BJ (cell line): ENCODE measurements around the gene PPDPF. TPM values are rescaled to one million over a fixed set of nuclear protein-coding genes. Genes with fewer than 3 reads are reported as not detected.
A peak's percentile ranks its signal among the peaks of the same experiment; 100 is the strongest.

Experiments used
- CTCF ChIA-PET: fragments of 350-600 bp; formaldehyde crosslinking; extraction: SDS; loops from one replicate; lab custom pipeline; 2021; ENCODE audit warnings: antibody characterized with exemption, inconsistent platforms; lab: Yijun Ruan, JAX
- POLR2A ChIA-PET: fragments of 300-600 bp; sonication (Branson Sonifier 250); formaldehyde crosslinking; extraction: SDS; loops from one replicate; lab custom pipeline; 2021; ENCODE audit warnings: antibody characterized with exemption; lab: Charles Lee
- DNase-seq: peaks from one replicate; pipeline ENCODE4 v3.0.0-alpha.2; 2011; ENCODE audit warnings: low read depth
- H3K27me3 ChIP-seq: 2 replicates; pipeline ENCODE4 v1.6.0; 2011; ENCODE audit warnings: low read length; ENCODE audit not compliant: control insufficient read depth, insufficient read depth
- H3K36me3 ChIP-seq: 2 replicates; pipeline ENCODE4 v1.5.1; 2011; ENCODE audit warnings: low read length; ENCODE audit not compliant: control insufficient read depth, insufficient read depth
- H3K4me3 ChIP-seq: 2 replicates; pipeline ENCODE4 v1.5.1; 2011; ENCODE audit warnings: low read depth, mild to moderate bottlenecking, control low read depth, low read length
- CTCF ChIP-seq: IDR thresholded peaks from 2 replicates; pipeline ENCODE4 v1.5.1; 2011; ENCODE audit warnings: low read depth, mild to moderate bottlenecking, control low read depth, inconsistent platforms, low read length, moderate library complexity; ENCODE audit not compliant: insufficient read depth
- polyA plus RNA-seq: library from polyadenylated mRNA; depleted of rRNA; stranded (reverse); fragments of >200 nt; gene quantifications from 2 replicates; pipeline ENCODE4 v1.2.3, GENCODE V29; 2011

Gene PPDPF
- polyA plus RNA-seq, 1 experiment = 26.9 TPM

GRCh38 chr20:63495167-63495720, 25.3 kb upstream of the PPDPF start:
- Histone ChIP-seq H3K36me3 (no peaks in the 10 kb centered on the region; the same call in 1 of the 2 replicates), H3K4me3 (no peak overlapping the region), H3K27me3 (peaks cover 3% of the 10 kb centered on the region)
- ChIA-PET CTCF (interaction anchor here (0.6 to 2.6 kb wide), 12 partner anchors 10 to 626 kb away, joined by 3 to 19 read pairs (median 6); partner anchors contain the start of genes PPDPF and PTK6), POLR2A (no interaction called here)
- no peak for TF ChIP-seq CTCF
- DNase-seq = no peak

GRCh38 chr20:63495741-63496595, 24.6 kb upstream of the PPDPF start:
- H3K4me3 ChIP-seq = no peak overlapping the region
- POLR2A ChIA-PET = no interaction called here
- DNase-seq = no peak
- H3K27me3 ChIP-seq = peaks cover 3% of the 10 kb centered on the region
- CTCF ChIA-PET = interaction anchor here (0.6 to 3.0 kb wide), 24 partner anchors 9 to 625 kb away, joined by 3 to 23 read pairs (median 4); partner anchors contain the start of genes PPDPF and PTK6
- peak; percentile 95 for TF ChIP-seq CTCF
- no peaks in the 10 kb centered on the region; the same call in 1 of the 2 replicates for H3K36me3 ChIP-seq

DNA sequence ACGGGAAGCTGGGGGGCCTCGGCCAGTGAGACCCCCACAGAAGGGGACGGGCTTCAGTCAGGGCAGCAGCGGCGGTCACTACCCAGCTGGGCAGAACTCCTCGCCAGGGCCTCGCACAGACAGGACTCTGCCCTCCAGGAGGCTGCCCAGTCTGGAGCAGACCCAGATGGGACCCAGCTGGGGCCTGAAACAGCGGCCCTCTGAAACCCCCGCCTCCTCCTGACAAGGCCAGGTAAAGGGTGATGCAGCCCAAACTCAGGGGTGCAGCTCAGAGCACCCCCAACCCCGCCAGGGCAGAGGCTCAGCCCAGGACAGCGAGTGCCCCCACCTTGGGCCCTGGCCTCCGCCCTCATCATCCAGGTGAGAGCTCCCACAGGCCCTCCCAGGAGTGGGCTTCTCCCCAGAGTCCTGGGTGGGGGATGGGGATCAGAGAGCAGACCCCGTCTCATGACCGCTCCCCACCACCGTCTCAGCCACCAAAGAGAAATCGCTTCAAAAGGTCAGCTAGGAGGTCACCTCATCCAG, 23.9 kb upstream of the PPDPF start:
- CTCF ChIA-PET = interaction anchor here (0.6 to 3.0 kb wide), 22 partner anchors 9 to 531 kb away, joined by 3 to 23 read pairs (median 5); partner anchors contain the start of genes PPDPF and PTK6
- Histone ChIP-seq H3K4me3 (no peak overlapping the region), H3K27me3 (peaks cover 3% of the 10 kb centered on the region), H3K36me3 (no peaks in the 10 kb centered on the region; the same call in 1 of the 2 replicates)
- TF ChIP-seq CTCF = no peak
- no peak for DNase-seq
- POLR2A ChIA-PET = no interaction called here

DNA sequence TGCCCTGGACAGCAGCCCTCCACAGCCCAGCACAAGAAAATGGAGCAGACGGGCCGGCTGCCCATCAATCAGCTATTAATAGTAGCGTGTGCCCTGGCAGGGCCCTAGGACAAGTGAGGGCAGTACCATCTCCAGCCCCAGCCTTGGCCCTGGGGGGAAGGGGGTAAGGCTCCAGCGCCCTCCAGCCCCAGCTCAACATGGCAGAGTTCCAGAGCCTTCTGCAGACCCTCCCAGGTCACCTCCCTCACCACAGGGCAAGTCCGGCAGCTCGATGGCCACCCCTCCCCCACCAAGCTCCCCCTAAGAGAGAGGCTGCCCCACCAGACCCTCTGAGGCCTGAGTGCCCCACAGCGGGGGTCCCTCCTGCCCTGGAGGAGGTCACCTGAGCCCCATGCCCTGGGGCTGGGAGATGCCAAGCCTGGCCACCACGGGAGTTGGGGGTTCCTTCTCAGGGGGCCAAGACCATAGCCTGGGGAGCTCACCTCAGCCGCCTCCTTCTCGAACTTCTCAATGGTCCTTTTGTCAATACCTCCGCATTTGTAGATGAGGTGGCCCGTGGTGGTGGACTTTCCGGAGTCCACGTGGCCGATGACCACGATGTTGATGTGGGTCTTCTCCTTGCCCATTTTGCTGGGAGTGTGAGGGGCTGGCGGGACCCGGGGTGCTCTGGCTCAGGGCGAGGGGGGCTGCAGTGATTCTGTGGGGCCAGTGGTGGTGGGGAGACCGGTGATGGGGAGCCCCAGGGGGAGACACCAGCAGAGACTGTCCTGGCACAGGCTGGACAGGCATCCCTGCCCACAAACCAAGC, 23.2 kb upstream of the PPDPF start:
- TF ChIP-seq CTCF = no peak
- POLR2A ChIA-PET = no interaction called here

More for the DNA sequence above, 23.2 kb upstream of the PPDPF start:
- DNase-seq = no peak
- Histone ChIP-seq H3K4me3 (no peak overlapping the region), H3K27me3 (peaks cover 5% of the 10 kb centered on the region), H3K36me3 (no peaks in the 10 kb centered on the region; the same call in 1 of the 2 replicates)
- CTCF ChIA-PET = interaction anchor here (0.8 to 3.0 kb wide), 14 partner anchors 8 to 542 kb away, joined by 3 to 23 read pairs (median 4); partner anchors contain the start of genes PPDPF and PTK6
